ENCODE results near the gene TSPAN3.

GRCh38 chr15:77030048-77030927 is 40.6 kb downstream of the TSPAN3 start:
- TF ChIP-seq CTCF (IDR thresholded peaks at IDR 0.05) (no peak), POLR2AphosphoS5 (IDR thresholded peaks at IDR 0.05) (no peak), EP300 (IDR thresholded peaks at IDR 0.05) (no peak), POLR2A (IDR thresholded peaks at IDR 0.05) (no peak)
